Measurements from ENCODE around the gene TBX10. TPM values are rescaled to one million over a fixed set of nuclear protein-coding genes. Genes with fewer than 3 reads are reported as not detected.

Gene TBX10
- total and polyA plus RNA-seq, 2 of the 8 experiments (the other 6 are each of a cell fraction or from before 2014, with no cell fraction given) = 0.09 TPM; not detected in 1

DNA sequence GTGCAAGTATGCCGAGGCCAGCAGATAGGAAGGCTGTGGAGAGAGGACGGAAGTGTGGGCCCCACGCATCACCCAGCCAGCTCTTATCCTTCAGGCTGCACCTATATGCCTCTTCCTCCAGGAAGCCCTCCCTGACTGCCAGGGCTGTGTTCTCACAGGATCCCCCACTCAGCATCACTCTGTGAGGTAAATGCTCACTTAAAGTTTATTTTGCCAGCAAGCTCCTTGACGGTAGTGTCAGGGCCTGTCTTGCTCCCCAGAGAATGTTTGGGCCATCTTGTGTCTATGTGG lies 4.4 kb downstream of the TBX10 start:
- Histone ChIP-seq H3K36me3 (ENCODE audit: control insufficient read depth in 2 of 4, insufficient read depth in 4 of 4, low read length in 3 of 4) (no peaks in the 10 kb centered on the region), H4K5ac (ENCODE audit: insufficient read length, low read depth, low read length) (no peak overlapping the region), H3K27me3 (replicated peaks in 1 of 4; ENCODE audit: control insufficient read depth in 3 of 4, extremely low read depth in 1 of 4, insufficient read depth in 3 of 4, low read length in 3 of 4) (peaks cover 1 to 13% (median 7%) of the 10 kb centered on the region in 4 experiments; a peak in 6 of 7 replicates), H3K23me2 (ENCODE audit: low read depth, low read length) (peaks cover 2% of the 10 kb centered on the region), H2BK15ac (ENCODE audit: low read length) (no peak overlapping the region), H3K4me1 (replicated peaks in 1 of 4; ENCODE audit: control insufficient read depth in 3 of 4, insufficient read depth in 4 of 4, low read length in 3 of 4) (peaks cover 0 to 20% (median 12%) of the 10 kb centered on the region in 4 experiments; a peak in 4 of 7 replicates), H4K8ac (ENCODE audit: extremely low read depth, insufficient read depth, low read length) (no peak overlapping the region), H2AFZ (ENCODE audit: low read length) (no peak overlapping the region), H3K18ac (ENCODE audit: extremely low read depth, low read length) (no peak overlapping the region), H3K4me3 (ENCODE audit: extremely low read depth in 1 of 4, insufficient read depth in 2 of 4, low read depth in 3 of 4, low read length in 4 of 4) (no peak overlapping the region), H2AK5ac (ENCODE audit: low read depth, low read length) (no peak overlapping the region), H3K4ac (replicated peaks; ENCODE audit: insufficient read length, low read depth, low read length) (no peak overlapping the region), H4K91ac (replicated peaks; ENCODE audit: insufficient read length, low read length) (no peak overlapping the region), H3K4me2 (ENCODE audit: insufficient read depth in 1 of 2, low read depth in 2 of 2, low read length in 2 of 2) (no peak overlapping the region), H3K79me2 (ENCODE audit: control insufficient read depth in 1 of 2, insufficient read depth in 2 of 2, low read length in 2 of 2) (no peaks in the 10 kb centered on the region), H3K9ac (replicated peaks in 1 of 4; ENCODE audit: extremely low read depth in 1 of 4, low read depth in 3 of 4, low read length in 3 of 4) (no peak overlapping the region), H3K23ac (ENCODE audit: insufficient read length) (no peak overlapping the region), H2BK12ac (ENCODE audit: low read depth, low read length) (no peak overlapping the region), H3K79me1 (ENCODE audit: low read depth, low read length) (no peaks in the 10 kb centered on the region), H3K9me3 (ENCODE audit: insufficient read depth in 2 of 2, low read depth in 1 of 2, low read length in 1 of 2) (peaks cover 1 to 2% of the 10 kb centered on the region in 2 experiments; a peak in 3 of 4 replicates), H2BK5ac (ENCODE audit: low read depth, low read length) (no peak overlapping the region), H3K27ac (ENCODE audit: low read depth, low read length) (no peak overlapping the region), H2BK120ac (replicated peaks; ENCODE audit: low read depth, low read length) (no peak overlapping the region), H3K14ac (ENCODE audit: insufficient read length) (no peak overlapping the region), H4K20me1 (replicated peaks in 1 of 2; ENCODE audit: control insufficient read depth in 1 of 2, insufficient read depth in 2 of 2, low read length in 2 of 2) (no peaks in the 10 kb centered on the region), H3K56ac (replicated peaks; ENCODE audit: insufficient read length, low read depth, low read length) (no peak overlapping the region), H2BK20ac (ENCODE audit: low read length) (no peak overlapping the region)
- POLR2A ChIA-PET (ENCODE audit: partially characterized antibody) = interaction anchor here (11.7 kb wide), 1 partner anchor 18 kb away, joined by 194 read pairs; no protein-coding TSS in a partner anchor
- 82% methylated on average over 4 of the region's 4 CpGs; no CpG with 5 or more reads in 1 of the 2 experiments for WGBS, 2 experiments (ENCODE audit: extremely low coverage in 1 of 2, insufficient coverage in 1 of 2, insufficient read length in 1 of 2, insufficient replicate concordance in 2 of 2, low coverage in 1 of 2, low lambda C conversion rate in 2 of 2, missing lambda C conversion rate in 1 of 2)
- DNase-seq (ENCODE audit: low read depth in 1 of 2, low spot score in 2 of 2) (no peak), FAIRE-seq (no peak)
- CTCF ChIA-PET (ENCODE audit: partially characterized antibody) = interaction anchor here (0.8 to 10.1 kb wide), 9 partner anchors 11 to 79 kb away, joined by 3 to 117 read pairs (median 3); no protein-coding TSS in a partner anchor
- TF ChIP-seq JUND (IDR thresholded peaks at IDR 0.05; ENCODE audit: low read length) (no peak), SIRT6 (IDR thresholded peaks at IDR 0.05; ENCODE audit: low read length) (no peak), SAP30 (IDR thresholded peaks at IDR 0.05; ENCODE audit: insufficient read depth, insufficient replicate concordance, low read length) (no peak), POU5F1 (IDR thresholded peaks at IDR 0.05; ENCODE audit: low read depth, low read length) (no peak), RXRA (IDR thresholded peaks at IDR 0.05; ENCODE audit: insufficient read depth, low read depth, low read length) (no peak), FOSL1 (IDR thresholded peaks at IDR 0.05; ENCODE audit: insufficient read depth, low read depth, low read length) (no peak), RBBP5 (IDR thresholded peaks at IDR 0.05; ENCODE audit: borderline replicate concordance, low read depth, low read length) (no peak), EP300 (IDR thresholded peaks at IDR 0.05; ENCODE audit: borderline replicate concordance in 1 of 2, low read depth in 2 of 2, low read length in 2 of 2) (no peak), CTBP2 (IDR thresholded peaks at IDR 0.05; ENCODE audit: borderline replicate concordance, insufficient read depth, insufficient read length, low read length) (no peak), ASH2L (IDR thresholded peaks at IDR 0.05; ENCODE audit: low read length) (no peak)
- TF ChIP-seq, protein P1, sequence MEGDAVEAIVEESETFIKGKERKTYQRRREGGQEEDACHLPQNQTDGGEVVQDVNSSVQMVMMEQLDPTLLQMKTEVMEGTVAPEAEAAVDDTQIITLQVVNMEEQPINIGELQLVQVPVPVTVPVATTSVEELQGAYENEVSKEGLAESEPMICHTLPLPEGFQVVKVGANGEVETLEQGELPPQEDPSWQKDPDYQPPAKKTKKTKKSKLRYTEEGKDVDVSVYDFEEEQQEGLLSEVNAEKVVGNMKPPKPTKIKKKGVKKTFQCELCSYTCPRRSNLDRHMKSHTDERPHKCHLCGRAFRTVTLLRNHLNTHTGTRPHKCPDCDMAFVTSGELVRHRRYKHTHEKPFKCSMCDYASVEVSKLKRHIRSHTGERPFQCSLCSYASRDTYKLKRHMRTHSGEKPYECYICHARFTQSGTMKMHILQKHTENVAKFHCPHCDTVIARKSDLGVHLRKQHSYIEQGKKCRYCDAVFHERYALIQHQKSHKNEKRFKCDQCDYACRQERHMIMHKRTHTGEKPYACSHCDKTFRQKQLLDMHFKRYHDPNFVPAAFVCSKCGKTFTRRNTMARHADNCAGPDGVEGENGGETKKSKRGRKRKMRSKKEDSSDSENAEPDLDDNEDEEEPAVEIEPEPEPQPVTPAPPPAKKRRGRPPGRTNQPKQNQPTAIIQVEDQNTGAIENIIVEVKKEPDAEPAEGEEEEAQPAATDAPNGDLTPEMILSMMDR (IDR thresholded peaks at IDR 0.05; ENCODE audit: control extremely low read depth in 1 of 3, insufficient read depth in 1 of 3, low read depth in 1 of 3, low read length in 3 of 3) = no peak
